Endothelial cell of umbilical vein (primary cell): ENCODE results near the gene VCP. TPM values are rescaled to one million over a fixed set of nuclear protein-coding genes. Genes with fewer than 3 reads are reported as not detected.

Experiments used
- BruUV-seq: library from RNA; stranded (reverse); fragments of 400-500 nt; replicated peaks from 2 replicates; lab custom pipeline; 2021; lab: Mats Ljungman, UMichigan
- CTCF ChIA-PET: fragments of 300-600, 350-600 bp; sonication (Branson Sonifier 250); formaldehyde crosslinking; loops from one replicate; lab custom pipeline; 2021; ENCODE audit warnings: antibody characterized with exemption, inconsistent platforms; lab: Charles Lee
- POLR2A ChIA-PET: fragments of 300-600, 350-600 bp; sonication (Branson Sonifier 250); formaldehyde crosslinking; loops from one replicate; lab custom pipeline; 2021; ENCODE audit warnings: antibody characterized with exemption, inconsistent platforms; lab: Charles Lee
- DNase-seq: peaks from one replicate; pipeline ENCODE4 v3.0.0-alpha.2; 2011; ENCODE audit warnings: low read depth, low spot score
- FAIRE-seq: peaks from 2 replicates; lab custom pipeline; 2011; peaks lifted over from hg19 to GRCh38; lab: Jason Lieb, UNC
- H2AFZ ChIP-seq: 2 replicates; pipeline ENCODE4 v1.6.0; 2012; ENCODE audit warnings: low read depth, low read length, control low read depth, inconsistent platforms
- H3K27ac ChIP-seq: 2 replicates; pipeline ENCODE4 v1.5.1; 2011; ENCODE audit warnings: low read depth, mild to moderate bottlenecking, control low read depth, low read length, moderate library complexity; ENCODE audit not compliant: insufficient read depth
- H3K27me3 ChIP-seq, 2 experiments: 2 replicates each; pipeline versions ENCODE4 v1.6.0 to v1.6.1; 2011; ENCODE audit warnings: low read length in 2 of 2, mixed read lengths in 1 of 2; ENCODE audit not compliant: control insufficient read depth in 2 of 2, insufficient read depth in 2 of 2
- H3K36me3 ChIP-seq, 2 experiments: 2 replicates in 1 of 2; 3 replicates in 1 of 2; pipeline ENCODE4 v1.5.1; 2011; ENCODE audit warnings: low read length in 2 of 2, mild to moderate bottlenecking in 1 of 2, moderate library complexity in 1 of 2; ENCODE audit not compliant: control insufficient read depth in 2 of 2, insufficient read depth in 2 of 2; ENCODE audit errors: extremely low read depth in 1 of 2
- H3K4me1 ChIP-seq: 3 replicates; pipeline ENCODE4 v1.5.1; 2011; ENCODE audit warnings: mild to moderate bottlenecking, low read length; ENCODE audit not compliant: control insufficient read depth, insufficient read depth; ENCODE audit errors: extremely low read depth
- H3K4me2 ChIP-seq: 2 replicates; pipeline ENCODE4 v1.6.1; 2011; ENCODE audit warnings: low read length, control low read depth, mixed read lengths; ENCODE audit not compliant: insufficient read depth
- H3K4me3 ChIP-seq, 3 experiments: fragments of 200-600 bp in 1 of 3; sonication (generic), shearing (Covaris generic) in 1 of 3; replicated peaks in 1 of 3; 2 replicates each; pipeline ENCODE4 v1.5.1; 2011 to 2016; ENCODE audit warnings: control low read depth in 3 of 3, low read length in 3 of 3, mild to moderate bottlenecking in 2 of 3, inconsistent platforms in 1 of 3, low read depth in 1 of 3, moderate library complexity in 1 of 3; ENCODE audit not compliant: insufficient read depth in 1 of 3
- H3K79me2 ChIP-seq: 2 replicates; pipeline ENCODE4 v1.6.0; 2012; ENCODE audit warnings: low read length, inconsistent platforms; ENCODE audit not compliant: control insufficient read depth, insufficient read depth
- H3K9ac ChIP-seq: replicated peaks from 2 replicates; pipeline ENCODE3; 2011; ENCODE audit warnings: low read length, control low read depth; ENCODE audit not compliant: insufficient read depth; ENCODE audit errors: extremely low read depth
- H3K9me1 ChIP-seq: replicated peaks from 3 replicates; pipeline ENCODE4 v1.6.0; 2011; ENCODE audit warnings: mild to moderate bottlenecking, low read length; ENCODE audit not compliant: control insufficient read depth, insufficient read depth; ENCODE audit errors: extremely low read depth
- H3K9me3 ChIP-seq: replicated peaks from 2 replicates; pipeline ENCODE4 v1.5.1; 2012; ENCODE audit warnings: low read length, inconsistent platforms; ENCODE audit not compliant: control insufficient read depth, insufficient read depth
- H4K20me1 ChIP-seq: replicated peaks from 2 replicates; pipeline ENCODE3; 2011; ENCODE audit warnings: mild to moderate bottlenecking, low read length; ENCODE audit not compliant: control insufficient read depth, insufficient read depth; ENCODE audit errors: extremely low read depth
- CTCF ChIP-seq, 2 donors: IDR thresholded peaks; 1 replicate in 1 of 2; 2 replicates in 1 of 2; pipeline ENCODE4 v1.5.1; 2011; ENCODE audit warnings: low read length in 2 of 2, mild to moderate bottlenecking in 2 of 2, moderate library complexity in 2 of 2, control low read depth in 1 of 2, inconsistent platforms in 1 of 2, low read depth in 1 of 2; ENCODE audit not compliant: insufficient read depth in 1 of 2; ENCODE audit errors: extremely low read depth in 1 of 2
- EZH2 ChIP-seq: IDR thresholded peaks from 2 replicates; pipeline ENCODE4 v1.6.1; 2012; ENCODE audit warnings: borderline replicate concordance, low read depth, mild to moderate bottlenecking, moderate library complexity, low read length, inconsistent platforms; ENCODE audit not compliant: severe bottlenecking
- FOS ChIP-seq: IDR thresholded peaks from 2 replicates; pipeline ENCODE4 v1.6.1; 2011; ENCODE audit warnings: mild to moderate bottlenecking, low read length, moderate library complexity, borderline replicate concordance; ENCODE audit not compliant: insufficient read depth
- GATA2 ChIP-seq: IDR thresholded peaks from 2 replicates; pipeline ENCODE4 v1.7.0; 2011; ENCODE audit warnings: low read depth, mild to moderate bottlenecking, moderate library complexity, mixed read lengths, low read length; ENCODE audit not compliant: insufficient read length, insufficient read depth
- JUN ChIP-seq: IDR thresholded peaks from 2 replicates; pipeline ENCODE4 v1.6.1; 2011; ENCODE audit warnings: borderline replicate concordance, low read depth; ENCODE audit not compliant: insufficient read length, insufficient read depth
- MAX ChIP-seq: IDR thresholded peaks from 2 replicates; pipeline ENCODE4 v1.6.1; 2011; ENCODE audit not compliant: insufficient read depth, insufficient read length
- MYC ChIP-seq: IDR thresholded peaks from one replicate; pipeline ENCODE4 v1.6.1; 2011; ENCODE audit warnings: mild to moderate bottlenecking, low read depth, low read length
- POLR2A ChIP-seq: IDR thresholded peaks from 2 replicates; pipeline ENCODE4 v1.6.1; 2012; ENCODE audit warnings: low read depth, mild to moderate bottlenecking, control low read depth, low read length
- POLR2AphosphoS5 ChIP-seq: IDR thresholded peaks from 2 replicates; pipeline ENCODE4 v1.6.1; 2012; ENCODE audit warnings: low read depth, mild to moderate bottlenecking, control low read depth, low read length, moderate library complexity; ENCODE audit not compliant: insufficient read depth
- dilution Hi-C: fragments of 300-500 bp; cut with MboI; formaldehyde crosslinking; loops from one replicate; pipeline ENCODE4 v1.15.0; 2019; ENCODE audit warnings: low sequenced_read_pairs; ENCODE audit not compliant: extremely low pct_ligation_motif_present
- intact Hi-C: fragments of 100-400 bp; cut with micrococcal nuclease; formaldehyde crosslinking; loops from one replicate; pipeline ENCODE4 v1.10.0; 2022
- polyA plus RNA-seq, 4 experiments: library from polyadenylated mRNA; depleted of rRNA in 3 of 4; stranded (reverse) in 3 of 4; unstranded in 1 of 4; fragments of >200 nt; gene quantifications; 2 replicates each; pipeline versions ENCODE4 v1.2.1 to v1.2.3, GENCODE V29; 2011 to 2012; ENCODE audit warnings: missing spikeins in 1 of 4
- total RNA-seq: library from RNA; stranded (reverse); gene quantifications from 2 replicates; pipeline ENCODE4 v1.2.3, GENCODE V29; 2021

VCP gene
- total and polyA plus RNA-seq, 2 donors (not counting 3 experiments of a cell fraction or from before 2014, with no cell fraction given) = 349 to 493 TPM

GRCh38 chr9:35091536-35091935 is 19.1 kb upstream of the VCP start:
- no peaks in the 10 kb centered on the region for H3K9me1 ChIP-seq
- TF ChIP-seq GATA2 (no peak), POLR2AphosphoS5 (no peak), FOS (no peak), JUN (no peak), CTCF (IDR thresholded peaks at IDR 0.05; ENCODE audit: extremely low read depth in 1 of 2, insufficient read depth in 1 of 2, low read depth in 1 of 2, low read length in 2 of 2) (no peak), MYC (no peak), POLR2A (no peak), EZH2 (no peak), MAX (no peak)
- H3K36me3 ChIP-seq = peaks cover 2 to 25% of the 10 kb centered on the region in 2 experiments
- ChIA-PET POLR2A (interaction anchor here (1.4 kb wide), 1 partner anchor 12 kb away, joined by 3 read pairs; the partner anchor contains the start of gene STOML2), CTCF (interaction anchor here (1.2 to 2.4 kb wide), 3 partner anchors 41 to 192 kb away, joined by 3 to 12 read pairs (median 5); no protein-coding TSS in a partner anchor)
- H3K4me2 ChIP-seq = no peak overlapping the region
- H3K27me3 ChIP-seq = no peaks in the 10 kb centered on the region
- no TSS peak for BruUV-seq
- H3K4me1 ChIP-seq = peaks cover 2% of the 10 kb centered on the region
- H2AFZ ChIP-seq = no peak overlapping the region
- FAIRE-seq (no peak), DNase-seq (no peak)
- no peak overlapping the region for H3K9ac ChIP-seq
- no peaks in the 10 kb centered on the region for H4K20me1 ChIP-seq
- dilution Hi-C loops = no loop called here
- H3K27ac ChIP-seq = no peak overlapping the region
- no peaks in the 10 kb centered on the region for H3K9me3 ChIP-seq
- H3K4me3 ChIP-seq = no peak overlapping the region
- intact Hi-C loops = no loop called here
- H3K79me2 ChIP-seq = no peaks in the 10 kb centered on the region
